ENCODE results near the gene TMEM132E.

Gene TMEM132E

DNA sequence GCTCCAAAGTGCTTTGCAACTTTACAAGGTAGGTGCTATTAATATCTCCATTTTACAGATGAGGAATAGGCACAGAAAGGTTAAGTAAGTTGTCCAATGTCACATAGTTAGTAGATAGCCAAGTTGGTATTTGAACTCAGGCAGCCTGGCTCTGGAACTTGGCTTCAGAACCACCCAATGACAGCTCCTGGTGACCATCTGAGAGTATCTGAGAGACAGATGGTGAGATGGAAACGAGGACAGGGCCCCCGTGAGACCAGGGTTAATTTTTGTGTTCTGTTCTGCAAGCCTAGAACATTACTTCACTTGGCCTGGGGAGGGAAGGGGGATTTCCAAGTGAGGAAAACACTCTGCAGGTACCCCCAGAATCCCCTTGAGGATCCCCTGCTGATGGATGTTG, 9.8 kb upstream of the TMEM132E start:
- DNase-seq = no peak

DNA sequence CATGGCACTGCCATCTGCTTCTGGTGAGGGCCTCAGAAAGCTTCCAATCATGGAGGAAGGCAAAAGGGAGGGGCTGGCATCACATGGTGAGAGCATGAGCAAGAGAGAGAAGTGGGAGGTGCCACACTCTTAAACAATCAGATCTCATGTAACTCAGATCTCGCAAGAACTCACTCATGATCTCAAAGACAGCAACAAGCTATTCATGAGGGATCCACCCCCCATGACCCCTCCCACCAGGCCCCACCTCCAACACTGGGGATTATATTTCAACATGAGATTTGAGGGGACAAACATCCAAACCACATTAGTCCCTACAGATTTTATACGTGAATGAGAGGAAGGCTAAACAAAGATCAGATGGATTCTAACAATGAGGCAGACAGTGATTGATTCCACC, 8.9 kb upstream of the TMEM132E start:
- no peak for DNase-seq

DNA sequence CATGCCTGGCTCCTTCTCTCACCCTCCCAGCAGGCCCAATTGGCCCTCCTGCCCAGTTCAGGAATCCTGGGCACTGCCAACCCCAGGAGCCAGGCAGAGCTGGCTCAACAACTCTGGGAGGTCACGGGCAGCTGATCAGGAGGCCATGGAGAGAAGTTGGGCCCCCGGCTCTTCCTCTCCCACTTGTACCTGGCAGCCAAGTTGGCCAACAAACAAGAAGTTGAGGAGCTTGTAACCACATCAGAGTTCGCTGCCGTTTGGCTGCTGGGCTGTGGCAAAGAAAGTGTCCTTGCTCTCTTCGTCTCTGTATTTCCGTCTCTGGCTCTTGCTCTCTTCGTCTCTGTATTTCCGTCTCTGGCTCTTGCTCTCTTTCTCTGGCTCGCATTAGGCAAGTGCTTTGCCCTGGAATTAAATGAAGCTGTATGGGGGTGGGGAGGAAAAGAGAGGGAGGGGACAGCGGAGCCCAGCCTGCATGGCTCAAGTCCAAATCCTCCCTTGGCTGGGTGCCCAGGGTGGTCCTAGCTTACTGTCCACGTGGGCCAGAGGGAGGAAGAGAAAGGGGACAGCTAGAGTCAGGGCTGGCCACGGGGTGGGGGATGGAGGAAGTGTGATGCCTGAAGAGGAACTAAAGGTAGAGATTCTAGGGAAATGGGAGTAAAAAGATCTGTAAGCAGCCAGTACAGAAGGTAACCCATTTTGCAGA, 7.8 kb upstream of the TMEM132E start:
- no peak for DNase-seq

DNA sequence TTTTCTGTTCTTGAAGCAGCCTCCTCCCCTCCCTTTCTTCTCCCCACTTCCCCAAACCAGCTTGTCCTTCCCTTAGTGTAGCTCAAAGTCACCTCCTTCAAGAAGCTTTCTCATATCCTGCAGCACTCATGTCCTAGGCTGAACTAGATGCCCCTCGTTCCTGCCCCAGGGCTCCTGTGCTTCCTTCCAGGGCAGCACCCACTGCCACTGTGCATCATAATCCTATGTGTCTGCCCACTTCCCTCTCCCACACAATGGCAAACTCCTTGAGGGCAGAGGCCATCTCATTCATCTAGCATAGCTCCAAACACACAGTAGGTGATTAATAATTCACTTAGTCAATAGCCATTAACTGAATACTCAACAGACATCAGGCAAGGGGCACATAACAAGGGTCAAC, 6.9 kb upstream of the TMEM132E start:
- no peak for DNase-seq

DNA sequence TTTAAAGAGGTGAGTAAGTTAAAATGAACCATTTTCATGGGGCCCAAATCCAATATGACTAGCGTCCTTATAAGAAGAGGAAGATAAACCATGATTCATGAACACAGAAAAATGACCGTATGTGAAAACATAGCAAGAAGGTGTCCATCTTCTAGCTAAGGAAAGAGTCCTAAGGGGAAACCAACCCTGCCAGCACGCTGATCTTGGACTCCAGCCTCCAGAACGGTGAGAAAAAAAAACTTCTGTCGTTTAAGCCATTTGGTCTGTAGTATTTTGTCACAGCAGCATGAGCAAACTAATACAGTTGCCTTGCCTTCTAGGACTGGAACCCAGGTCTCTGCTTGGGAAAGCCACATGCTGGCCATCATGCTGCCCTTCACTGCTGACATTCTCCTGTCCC, 4.2 kb upstream of the TMEM132E start:
- DNase-seq = no peak

DNA sequence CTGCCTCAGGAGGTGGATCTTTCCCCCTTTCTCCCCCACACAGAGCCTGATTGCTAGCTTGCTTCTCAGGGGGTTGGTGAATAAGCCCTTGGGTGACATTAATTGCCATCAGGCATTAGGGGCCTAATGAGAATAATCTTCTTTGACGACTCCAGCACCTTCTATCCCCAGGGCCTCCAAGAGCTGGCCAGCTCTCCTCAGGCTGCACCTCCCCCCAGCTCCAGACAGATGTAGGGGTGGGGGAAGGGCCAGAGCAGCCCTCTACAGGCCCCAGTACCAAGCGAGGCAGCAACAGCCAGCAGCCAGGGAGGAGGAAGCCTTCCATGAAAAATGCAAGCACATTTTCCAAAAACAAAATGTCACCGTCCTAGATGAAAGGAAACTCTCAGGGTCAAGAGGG, 1.4 kb upstream of the TMEM132E start:
- no peak for DNase-seq

DNA sequence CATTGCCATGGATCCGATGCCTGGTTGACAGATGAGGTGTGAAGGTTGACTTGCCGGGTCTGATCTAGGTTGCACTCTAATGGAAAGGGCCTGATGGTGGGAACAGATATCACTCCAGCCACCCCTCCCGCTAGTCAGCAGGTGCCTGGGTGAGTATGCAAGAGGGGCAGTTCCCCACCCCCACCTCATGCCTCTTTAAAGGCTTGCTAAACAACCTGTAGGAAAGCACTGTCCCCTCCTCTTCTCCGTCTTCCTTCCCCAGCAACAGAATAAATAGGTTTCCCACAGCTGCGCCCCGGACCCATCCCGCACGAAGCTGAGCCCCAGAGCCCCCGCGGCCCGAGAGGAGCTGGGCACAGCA, 746 bp upstream of the TMEM132E start:
- DNase-seq = no peak

DNA sequence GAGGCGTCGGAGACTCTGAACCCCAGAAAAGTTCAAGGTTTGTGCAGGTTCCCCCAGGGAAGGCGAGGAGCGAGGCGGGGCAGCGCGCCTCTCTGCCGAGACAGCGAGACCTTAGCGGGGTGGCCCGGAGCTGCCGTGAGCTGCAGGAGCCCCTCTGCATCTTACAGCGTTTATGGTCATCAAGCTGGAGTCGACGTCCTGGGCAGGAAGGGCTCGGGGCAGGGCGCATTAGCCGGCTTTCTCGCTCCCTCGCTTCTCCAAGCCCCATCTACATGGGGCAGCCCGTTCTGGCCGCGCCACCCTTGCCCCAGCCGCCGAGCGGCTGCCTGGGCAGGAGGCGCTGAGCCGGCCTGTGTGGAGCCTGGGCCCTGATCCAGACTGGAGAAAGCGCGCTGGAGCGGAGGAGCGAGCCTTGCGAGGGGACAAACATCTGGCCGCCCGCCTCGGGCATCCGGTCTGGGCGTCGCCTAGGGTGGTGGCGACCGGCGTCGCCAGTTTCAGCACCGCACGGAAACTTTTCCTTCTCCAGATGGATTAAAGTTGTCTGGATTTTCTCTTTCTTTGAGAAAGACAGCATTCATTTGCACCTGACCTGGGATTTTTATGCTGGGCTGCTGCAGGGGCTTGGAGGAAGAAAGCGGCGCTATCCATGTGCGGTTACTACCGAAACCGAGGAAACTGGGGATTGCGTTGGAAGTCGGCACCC, 750 bp downstream of the TMEM132E start:
- no peak for DNase-seq

DNA sequence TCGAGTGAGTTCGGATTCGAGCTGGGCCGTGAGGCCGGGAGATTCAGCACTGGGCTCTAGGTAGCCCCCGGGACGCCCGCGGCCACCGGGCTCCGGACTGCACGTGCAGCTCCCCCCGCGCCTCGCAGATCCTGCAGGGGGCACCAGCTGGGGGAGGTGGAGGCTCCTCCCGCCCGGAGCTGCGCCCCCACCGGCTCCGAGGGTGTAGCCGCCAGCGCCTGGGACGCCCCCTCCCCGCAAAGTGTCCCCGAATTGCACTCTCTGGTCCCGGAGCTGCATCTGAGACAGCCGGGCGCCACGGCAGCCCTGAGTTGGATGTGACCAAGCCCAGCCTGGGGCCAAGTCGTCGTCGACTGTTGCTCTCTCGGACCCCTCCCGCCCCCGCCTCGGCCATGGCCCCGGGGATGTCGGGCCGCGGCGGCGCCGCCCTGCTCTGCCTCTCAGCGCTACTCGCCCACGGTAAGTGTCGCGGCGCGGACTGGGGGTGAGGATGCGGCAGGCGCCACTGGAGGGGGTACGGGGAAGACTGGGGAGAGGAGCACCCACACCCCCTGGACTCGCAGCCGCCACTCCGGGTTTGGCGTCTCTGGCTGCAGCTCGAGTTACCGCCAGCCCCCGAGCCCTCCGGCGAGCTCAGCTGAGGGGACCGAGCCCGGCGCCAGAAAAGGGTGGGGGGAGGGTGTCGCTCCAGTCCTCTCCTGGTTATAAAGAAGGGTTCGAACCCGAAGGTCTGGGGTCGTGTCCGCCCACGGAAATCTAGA, 1.5 kb downstream of the TMEM132E start:
- DNase-seq = no peak

DNA sequence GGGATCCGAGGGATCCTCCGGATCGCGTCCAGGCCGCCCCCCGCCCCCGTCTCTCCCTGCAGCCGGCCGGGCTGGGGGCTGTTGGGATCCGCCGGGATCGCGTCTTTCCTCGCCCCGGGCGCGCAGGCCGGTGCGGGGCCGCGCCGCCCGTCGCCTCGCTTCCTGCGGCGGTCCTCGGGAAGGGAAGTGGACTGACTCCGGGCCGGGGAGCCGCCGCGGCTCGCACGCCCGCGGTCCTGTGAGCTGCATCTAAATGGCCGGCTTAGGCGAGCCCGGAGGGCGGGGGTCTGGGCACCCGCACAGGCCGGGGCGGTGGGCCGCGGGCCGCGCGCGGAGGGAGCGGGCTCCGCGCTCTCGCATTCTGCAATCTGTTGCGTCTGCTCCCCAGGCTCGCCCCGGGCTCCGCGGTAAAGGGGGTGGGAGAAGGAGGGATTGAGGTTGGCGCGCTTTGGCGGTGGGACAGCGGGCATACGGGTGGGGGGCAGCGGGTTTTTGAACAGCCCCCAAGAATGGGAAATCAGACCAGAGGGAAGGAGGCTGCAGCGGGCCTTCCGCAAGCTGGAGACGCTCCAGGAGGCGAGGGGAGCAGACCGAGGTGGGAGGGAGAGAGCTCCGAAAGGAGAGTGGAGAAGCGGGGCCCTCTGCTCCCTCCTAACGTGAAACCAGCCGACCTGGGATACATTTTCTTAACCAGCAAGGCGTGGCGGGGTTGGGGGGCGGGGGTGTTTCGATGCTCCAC, 2.2 kb downstream of the TMEM132E start:
- DNase-seq = no peak

DNA sequence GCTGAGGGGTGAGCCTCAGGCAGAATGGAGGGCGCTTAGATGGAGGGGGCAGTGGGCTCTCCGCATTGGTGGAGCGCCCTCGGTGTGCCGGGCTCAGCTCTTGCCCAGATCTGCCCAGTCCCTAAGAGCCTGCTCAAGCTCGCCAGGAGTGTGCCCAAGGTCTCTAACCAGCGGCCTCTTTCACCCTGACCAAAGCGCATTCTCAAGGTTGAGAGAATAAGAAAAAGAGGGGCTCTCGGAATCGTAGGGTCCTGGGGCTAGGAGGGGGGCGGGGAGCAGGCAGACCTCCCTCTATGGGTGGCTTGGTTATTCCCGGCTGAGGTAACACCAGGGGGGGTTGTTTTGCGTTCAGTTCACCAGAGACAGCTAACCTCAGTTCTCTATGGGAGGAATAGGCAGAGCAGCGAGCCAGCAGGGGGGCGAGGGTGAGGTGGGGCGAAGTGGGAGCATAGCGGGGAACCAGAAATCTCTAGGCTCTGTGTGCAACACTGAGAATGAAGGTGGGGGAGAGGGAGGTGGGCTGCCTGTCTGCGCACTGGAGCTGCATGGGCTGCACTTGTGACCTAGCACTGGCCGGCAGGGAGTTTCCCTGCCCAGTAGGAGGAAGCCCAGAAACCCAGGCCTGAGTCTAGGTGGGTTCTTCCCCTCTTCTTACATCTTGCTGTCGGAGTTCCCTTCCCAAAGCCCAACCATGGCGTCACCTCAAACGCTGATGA, 3.0 kb downstream of the TMEM132E start:
- DNase-seq = no peak

DNA sequence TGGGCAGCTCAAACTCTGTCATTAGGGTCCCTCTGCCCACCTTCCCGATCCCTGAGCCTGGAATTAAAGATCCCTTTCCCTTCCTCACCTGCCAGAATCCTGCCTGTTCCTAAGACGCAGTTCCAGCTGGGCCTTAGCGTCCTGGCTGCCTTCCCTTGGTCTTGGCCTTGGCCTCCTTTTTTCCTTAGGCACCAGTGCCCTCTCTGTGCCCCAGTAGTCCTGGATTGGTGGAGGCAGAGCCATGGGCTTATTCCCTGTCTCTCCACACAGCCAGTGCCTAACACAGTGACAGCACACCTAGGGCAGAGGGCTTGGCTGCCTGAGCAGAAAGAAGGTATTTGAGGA, 3.5 kb downstream of the TMEM132E start:
- no peak for DNase-seq

DNA sequence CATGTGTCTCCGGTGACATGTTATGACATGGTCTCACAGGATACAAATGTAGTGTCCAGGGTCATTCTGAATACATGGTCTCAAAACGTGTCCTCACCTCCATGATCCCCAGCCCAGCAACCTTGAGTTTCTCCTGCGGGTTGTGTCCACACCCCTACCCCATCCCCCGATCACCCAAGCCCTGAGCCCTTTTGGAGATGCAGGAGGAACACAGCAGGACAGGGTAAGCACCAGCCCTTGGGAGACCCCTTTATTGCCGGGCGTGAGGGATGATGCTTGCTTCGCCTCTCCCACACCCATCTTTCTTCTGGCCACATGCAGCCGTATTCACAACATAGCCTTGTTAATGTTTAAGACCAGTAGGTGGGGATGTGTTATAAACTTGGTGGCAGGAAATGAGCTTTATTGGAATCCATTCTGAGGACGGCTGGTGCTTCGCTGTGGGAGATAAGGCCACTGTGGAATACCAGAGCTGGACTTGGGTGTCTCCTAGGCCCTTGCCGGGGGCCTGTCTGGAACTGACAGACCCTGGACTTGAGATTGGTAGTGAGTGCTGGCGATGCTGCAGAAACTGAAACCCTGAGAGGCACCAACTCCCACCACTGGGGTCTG, 5.5 kb downstream of the TMEM132E start:
- DNase-seq = no peak

DNA sequence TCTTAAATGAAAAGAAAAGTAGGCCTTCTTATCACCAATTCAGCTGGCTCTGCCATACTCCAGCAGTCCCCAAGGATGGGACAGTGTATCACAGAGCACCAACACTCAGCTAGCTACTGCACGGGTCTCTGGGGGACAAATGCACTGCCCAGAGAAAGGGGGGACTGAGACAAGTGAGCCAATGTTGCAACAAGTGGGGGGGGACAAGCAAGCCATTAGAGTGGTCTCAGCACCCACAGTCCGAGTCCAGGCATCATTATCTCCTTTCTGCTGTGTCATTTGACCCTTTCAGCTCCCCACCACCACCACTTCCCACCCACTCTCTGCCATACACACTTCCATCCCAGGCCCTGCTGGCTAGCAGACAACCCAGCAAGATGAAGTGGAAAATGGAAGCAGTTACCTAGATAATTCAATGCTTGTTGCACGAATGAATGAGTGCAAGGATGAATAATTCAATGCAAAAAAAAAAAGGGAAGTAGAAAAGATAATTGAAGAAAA, 7.0 kb downstream of the TMEM132E start:
- DNase-seq = no peak

DNA sequence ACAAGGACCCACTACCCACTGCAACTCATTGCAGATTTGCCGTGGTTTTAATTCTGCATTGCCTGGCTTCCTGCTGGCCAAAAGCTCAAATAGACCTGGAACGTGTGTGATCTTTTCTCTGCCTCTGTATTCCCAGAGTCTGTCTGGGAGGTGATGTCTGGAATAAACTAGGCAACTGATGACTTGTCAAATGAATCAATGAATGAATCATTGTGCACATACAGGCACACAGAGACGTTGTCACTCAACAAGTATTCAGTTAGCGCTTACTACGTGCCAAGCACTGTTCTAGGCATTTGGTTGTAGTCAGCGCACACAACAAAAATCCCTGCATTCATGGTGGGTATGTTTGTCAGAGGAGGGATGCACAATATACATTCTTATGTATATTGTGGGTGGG, 8.9 kb downstream of the TMEM132E start:
- no peak for DNase-seq

DNA sequence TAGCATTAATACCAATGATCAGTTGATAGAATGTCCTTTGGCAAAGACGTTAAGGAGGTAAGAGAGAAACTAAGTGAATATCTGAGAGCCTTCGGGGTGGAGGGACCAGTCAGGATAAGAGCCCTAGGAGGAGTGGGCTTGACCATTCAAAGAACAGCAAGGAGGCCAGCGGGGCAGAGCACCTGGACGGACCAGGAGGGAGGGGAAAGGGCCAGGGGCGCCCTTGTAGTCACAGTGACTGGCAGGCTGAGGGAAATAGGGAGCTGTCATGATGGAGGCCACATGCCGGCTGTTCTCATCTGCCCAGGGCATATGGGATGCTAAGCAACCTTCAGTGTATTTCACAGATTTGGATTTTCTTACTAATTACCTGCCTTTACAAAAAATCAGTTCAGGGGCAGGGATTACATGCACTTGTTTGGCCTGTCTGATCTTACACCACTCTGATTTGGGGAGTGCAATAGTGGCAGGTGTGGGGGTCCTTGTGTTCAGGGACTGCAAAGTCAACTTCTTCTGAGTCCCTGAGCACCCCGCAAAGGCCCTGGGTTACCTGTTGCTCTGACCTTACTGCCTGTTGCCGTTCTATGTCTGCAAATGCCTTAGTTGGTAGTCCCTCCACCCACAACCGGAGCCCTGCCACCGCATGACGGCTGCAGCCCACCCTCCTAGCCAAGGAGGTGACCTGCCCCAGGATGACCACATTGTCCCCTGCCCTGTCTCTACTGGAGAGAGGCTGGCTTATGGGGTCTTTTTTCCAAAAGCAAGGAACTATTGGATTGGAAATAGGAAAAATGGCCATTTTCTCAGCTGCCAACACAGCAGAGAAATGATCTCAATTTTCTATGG, 10.0 kb downstream of the TMEM132E start:
- no peak for DNase-seq

DNA sequence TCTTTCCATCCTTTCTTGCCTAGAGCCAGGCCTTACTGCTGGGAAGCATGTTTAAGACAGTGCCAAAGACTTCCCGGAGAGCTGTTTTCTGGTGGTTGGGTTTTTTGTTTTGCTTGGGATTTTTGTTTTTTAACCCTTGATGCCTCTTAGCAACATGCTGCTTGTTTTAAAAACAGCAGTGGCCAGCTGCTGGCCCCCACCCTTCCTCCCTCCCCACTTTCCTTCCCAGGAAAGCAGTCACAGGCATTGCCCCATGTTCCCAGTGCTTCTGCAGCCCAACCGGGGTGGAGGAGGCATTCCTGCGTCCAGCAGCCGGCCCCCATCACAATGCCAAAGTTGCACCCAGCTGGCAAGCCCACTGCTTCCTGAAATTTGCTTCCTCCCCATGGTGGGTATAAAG, 12.6 kb downstream of the TMEM132E start:
- no peak for DNase-seq

DNA sequence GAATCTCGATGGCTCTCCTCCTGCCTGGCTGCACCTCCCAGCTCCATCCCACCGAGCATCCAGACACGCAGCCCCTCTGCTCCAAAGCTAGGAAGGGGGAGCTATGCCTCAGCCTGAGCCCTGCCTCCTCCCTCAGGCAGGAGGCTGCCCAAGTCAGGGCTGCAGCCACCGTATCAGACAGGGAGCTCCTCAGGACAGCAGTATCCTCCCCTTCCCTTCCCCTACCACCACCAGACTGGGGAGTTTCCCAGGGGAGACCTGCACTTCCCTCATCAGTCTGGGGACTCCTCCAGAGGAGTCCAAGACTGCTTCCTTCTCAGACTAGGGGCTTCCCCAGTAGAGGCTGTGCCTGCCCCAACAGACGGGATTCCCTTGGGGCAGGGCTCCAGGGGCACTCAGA, 17.5 kb downstream of the TMEM132E start:
- DNase-seq = no peak

DNA sequence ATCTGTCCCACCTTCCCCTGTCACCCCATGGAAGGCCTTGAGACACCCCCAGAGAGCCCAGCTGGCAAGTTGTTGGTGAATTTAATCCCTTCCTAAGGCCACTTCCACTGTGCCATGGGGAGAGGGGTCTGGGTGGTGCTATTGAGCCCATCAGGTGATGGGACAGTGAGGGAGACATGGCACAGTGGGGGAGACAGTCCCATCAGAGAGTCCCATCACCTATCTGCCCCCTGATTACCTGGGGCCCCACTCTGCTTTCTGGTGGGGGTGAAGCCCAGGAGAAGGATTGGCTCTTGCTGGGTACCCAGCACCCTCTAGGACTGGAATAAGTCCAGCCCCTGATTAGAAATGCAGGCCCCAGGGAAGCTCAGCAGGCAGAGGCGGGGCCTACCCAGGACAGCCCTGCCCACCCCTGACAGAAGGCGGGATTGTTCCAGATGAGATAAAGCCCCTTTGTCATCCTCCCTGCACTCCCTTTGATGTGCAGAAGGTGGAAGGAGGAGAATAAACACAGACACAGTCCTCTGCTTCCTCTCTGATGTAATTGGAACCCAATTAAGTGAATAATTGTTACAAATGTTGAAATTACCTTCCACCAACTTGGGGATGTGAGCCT, 18.9 kb downstream of the TMEM132E start:
- no peak for DNase-seq

DNA sequence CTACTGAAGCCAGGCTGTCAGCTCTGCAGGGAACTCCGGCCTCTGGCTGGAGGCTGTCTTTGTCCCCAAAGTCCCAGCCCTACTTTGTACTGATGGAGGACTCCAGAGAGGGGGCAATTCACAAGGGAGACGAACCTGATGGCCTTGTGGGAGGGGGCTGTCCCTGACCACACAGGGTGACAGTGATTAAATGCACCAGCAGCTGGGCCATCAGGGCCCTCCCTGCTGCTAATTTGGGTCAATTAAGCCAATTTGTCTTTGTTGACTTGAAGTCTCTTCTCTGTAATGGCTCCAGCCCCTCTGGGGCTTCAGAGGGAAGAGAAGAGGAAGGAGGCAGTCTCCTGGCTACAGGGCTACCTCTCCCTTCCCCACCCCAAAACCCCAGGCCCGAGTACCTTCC, 22.0 kb downstream of the TMEM132E start:
- no peak for DNase-seq

DNA sequence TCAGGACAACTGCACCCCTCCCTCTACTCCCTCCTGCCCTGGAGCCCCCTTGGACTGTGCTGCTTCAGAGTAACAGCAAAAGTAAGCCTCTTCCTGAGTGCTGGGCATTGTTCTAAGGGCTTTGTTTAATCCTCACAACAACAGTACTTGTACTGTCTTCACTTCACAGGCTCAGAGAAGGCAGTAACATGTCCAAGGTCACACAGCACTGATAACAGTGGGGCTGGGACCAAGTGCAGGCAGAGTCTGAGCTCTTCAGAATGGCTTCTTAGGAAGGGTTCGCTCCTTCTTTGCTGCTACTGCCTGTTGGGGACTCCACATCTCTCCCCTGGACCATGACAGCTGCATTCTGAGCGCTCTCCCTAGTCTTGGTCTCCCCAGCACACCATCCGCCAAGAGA, 24.6 kb downstream of the TMEM132E start:
- no peak for DNase-seq

Data from amniotic stem cell (primary cell).